Endothelial cell of umbilical vein (primary cell): Measurements from ENCODE around the gene ITM2C. TPM values are rescaled to one million over a fixed set of nuclear protein-coding genes. Genes with fewer than 3 reads are reported as not detected.

Experiments
- BruUV-seq: library from RNA; stranded (reverse); fragments of 400-500 nt; replicated peaks from 2 replicates; lab custom pipeline; 2021; lab: Mats Ljungman, UMichigan
- CTCF ChIA-PET: fragments of 300-600, 350-600 bp; sonication (Branson Sonifier 250); formaldehyde crosslinking; loops from one replicate; lab custom pipeline; 2021; ENCODE audit warnings: antibody characterized with exemption, inconsistent platforms; lab: Charles Lee
- POLR2A ChIA-PET: fragments of 300-600, 350-600 bp; sonication (Branson Sonifier 250); formaldehyde crosslinking; loops from one replicate; lab custom pipeline; 2021; ENCODE audit warnings: antibody characterized with exemption, inconsistent platforms; lab: Charles Lee
- DNase-seq: peaks from one replicate; pipeline ENCODE4 v3.0.0-alpha.2; 2011; ENCODE audit warnings: low read depth, low spot score
- FAIRE-seq: peaks from 2 replicates; lab custom pipeline; 2011; peaks lifted over from hg19 to GRCh38; lab: Jason Lieb, UNC
- H2AFZ ChIP-seq: 2 replicates; pipeline ENCODE4 v1.6.0; 2012; ENCODE audit warnings: low read depth, low read length, control low read depth, inconsistent platforms
- H3K27ac ChIP-seq: 2 replicates; pipeline ENCODE4 v1.5.1; 2011; ENCODE audit warnings: low read depth, mild to moderate bottlenecking, control low read depth, low read length, moderate library complexity; ENCODE audit not compliant: insufficient read depth
- H3K27me3 ChIP-seq, 2 experiments: 2 replicates each; pipeline versions ENCODE4 v1.6.0 to v1.6.1; 2011; ENCODE audit warnings: low read length in 2 of 2, mixed read lengths in 1 of 2; ENCODE audit not compliant: control insufficient read depth in 2 of 2, insufficient read depth in 2 of 2
- H3K36me3 ChIP-seq, 2 experiments: 2 replicates in 1 of 2; 3 replicates in 1 of 2; pipeline ENCODE4 v1.5.1; 2011; ENCODE audit warnings: low read length in 2 of 2, mild to moderate bottlenecking in 1 of 2, moderate library complexity in 1 of 2; ENCODE audit not compliant: control insufficient read depth in 2 of 2, insufficient read depth in 2 of 2; ENCODE audit errors: extremely low read depth in 1 of 2
- H3K4me1 ChIP-seq: 3 replicates; pipeline ENCODE4 v1.5.1; 2011; ENCODE audit warnings: mild to moderate bottlenecking, low read length; ENCODE audit not compliant: control insufficient read depth, insufficient read depth; ENCODE audit errors: extremely low read depth
- H3K4me2 ChIP-seq: 2 replicates; pipeline ENCODE4 v1.6.1; 2011; ENCODE audit warnings: low read length, control low read depth, mixed read lengths; ENCODE audit not compliant: insufficient read depth
- H3K4me3 ChIP-seq, 3 experiments: fragments of 200-600 bp in 1 of 3; sonication (generic), shearing (Covaris generic) in 1 of 3; replicated peaks in 1 of 3; 2 replicates each; pipeline ENCODE4 v1.5.1; 2011 to 2016; ENCODE audit warnings: control low read depth in 3 of 3, low read length in 3 of 3, mild to moderate bottlenecking in 2 of 3, inconsistent platforms in 1 of 3, low read depth in 1 of 3, moderate library complexity in 1 of 3; ENCODE audit not compliant: insufficient read depth in 1 of 3
- H3K79me2 ChIP-seq: 2 replicates; pipeline ENCODE4 v1.6.0; 2012; ENCODE audit warnings: low read length, inconsistent platforms; ENCODE audit not compliant: control insufficient read depth, insufficient read depth
- H3K9ac ChIP-seq: replicated peaks from 2 replicates; pipeline ENCODE3; 2011; ENCODE audit warnings: low read length, control low read depth; ENCODE audit not compliant: insufficient read depth; ENCODE audit errors: extremely low read depth
- H3K9me1 ChIP-seq: replicated peaks from 3 replicates; pipeline ENCODE4 v1.6.0; 2011; ENCODE audit warnings: mild to moderate bottlenecking, low read length; ENCODE audit not compliant: control insufficient read depth, insufficient read depth; ENCODE audit errors: extremely low read depth
- H3K9me3 ChIP-seq: replicated peaks from 2 replicates; pipeline ENCODE4 v1.5.1; 2012; ENCODE audit warnings: low read length, inconsistent platforms; ENCODE audit not compliant: control insufficient read depth, insufficient read depth
- H4K20me1 ChIP-seq: replicated peaks from 2 replicates; pipeline ENCODE3; 2011; ENCODE audit warnings: mild to moderate bottlenecking, low read length; ENCODE audit not compliant: control insufficient read depth, insufficient read depth; ENCODE audit errors: extremely low read depth
- EZH2 ChIP-seq: IDR thresholded peaks from 2 replicates; pipeline ENCODE4 v1.6.1; 2012; ENCODE audit warnings: borderline replicate concordance, low read depth, mild to moderate bottlenecking, moderate library complexity, low read length, inconsistent platforms; ENCODE audit not compliant: severe bottlenecking
- FOS ChIP-seq: IDR thresholded peaks from 2 replicates; pipeline ENCODE4 v1.6.1; 2011; ENCODE audit warnings: mild to moderate bottlenecking, low read length, moderate library complexity, borderline replicate concordance; ENCODE audit not compliant: insufficient read depth
- GATA2 ChIP-seq: IDR thresholded peaks from 2 replicates; pipeline ENCODE4 v1.7.0; 2011; ENCODE audit warnings: low read depth, mild to moderate bottlenecking, moderate library complexity, mixed read lengths, low read length; ENCODE audit not compliant: insufficient read length, insufficient read depth
- JUN ChIP-seq: IDR thresholded peaks from 2 replicates; pipeline ENCODE4 v1.6.1; 2011; ENCODE audit warnings: borderline replicate concordance, low read depth; ENCODE audit not compliant: insufficient read length, insufficient read depth
- MYC ChIP-seq: IDR thresholded peaks from one replicate; pipeline ENCODE4 v1.6.1; 2011; ENCODE audit warnings: mild to moderate bottlenecking, low read depth, low read length
- POLR2A ChIP-seq: IDR thresholded peaks from 2 replicates; pipeline ENCODE4 v1.6.1; 2012; ENCODE audit warnings: low read depth, mild to moderate bottlenecking, control low read depth, low read length
- POLR2AphosphoS5 ChIP-seq: IDR thresholded peaks from 2 replicates; pipeline ENCODE4 v1.6.1; 2012; ENCODE audit warnings: low read depth, mild to moderate bottlenecking, control low read depth, low read length, moderate library complexity; ENCODE audit not compliant: insufficient read depth
- dilution Hi-C: fragments of 300-500 bp; cut with MboI; formaldehyde crosslinking; loops from one replicate; pipeline ENCODE4 v1.15.0; 2019; ENCODE audit warnings: low sequenced_read_pairs; ENCODE audit not compliant: extremely low pct_ligation_motif_present
- intact Hi-C: fragments of 100-400 bp; cut with micrococcal nuclease; formaldehyde crosslinking; loops from one replicate; pipeline ENCODE4 v1.10.0; 2022
- polyA plus RNA-seq, 4 experiments: library from polyadenylated mRNA; depleted of rRNA in 3 of 4; stranded (reverse) in 3 of 4; unstranded in 1 of 4; fragments of >200 nt; gene quantifications; 2 replicates each; pipeline versions ENCODE4 v1.2.1 to v1.2.3, GENCODE V29; 2011 to 2012; ENCODE audit warnings: missing spikeins in 1 of 4
- total RNA-seq: library from RNA; stranded (reverse); gene quantifications from 2 replicates; pipeline ENCODE4 v1.2.3, GENCODE V29; 2021
- TF ChIP-seq, protein P1 (sequence below), 2 donors: IDR thresholded peaks; 1 replicate in 1 of 2; 2 replicates in 1 of 2; pipeline ENCODE4 v1.5.1; 2011; ENCODE audit warnings: low read length in 2 of 2, mild to moderate bottlenecking in 2 of 2, moderate library complexity in 2 of 2, control low read depth in 1 of 2, inconsistent platforms in 1 of 2, low read depth in 1 of 2; ENCODE audit not compliant: insufficient read depth in 1 of 2; ENCODE audit errors: extremely low read depth in 1 of 2
- TF ChIP-seq, protein P2 (sequence below): IDR thresholded peaks from 2 replicates; pipeline ENCODE4 v1.6.1; 2011; ENCODE audit not compliant: insufficient read depth, insufficient read length

The ITM2C gene
- total and polyA plus RNA-seq, 2 donors (not counting 3 experiments of a cell fraction or from before 2014, with no cell fraction given): 12.0 to 12.1 TPM

DNA sequence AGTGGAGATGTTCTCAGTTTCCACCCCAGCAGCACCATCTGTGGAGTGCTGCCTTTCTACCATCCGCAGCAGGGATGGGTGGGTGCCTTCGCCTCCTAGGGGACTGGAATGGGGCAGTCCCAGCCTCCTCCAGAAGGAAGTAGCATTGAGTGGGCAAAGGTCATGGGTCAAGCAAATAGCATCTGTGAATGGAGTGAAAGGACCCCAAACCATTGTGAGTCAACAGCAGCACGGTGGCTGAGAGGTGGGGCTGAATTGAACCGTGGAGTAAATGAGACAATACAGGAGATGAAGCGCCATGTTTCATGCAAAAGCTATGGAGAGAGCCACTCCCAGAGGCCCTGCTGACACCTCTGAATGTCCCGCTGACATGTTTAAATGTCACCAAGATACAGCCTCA, 50.6 kb downstream of the ITM2C start:
- no peak overlapping the region for H2AFZ ChIP-seq
- intact Hi-C loops (no loop called here), dilution Hi-C loops (no loop called here)
- no peaks in the 10 kb centered on the region for H3K9me3 ChIP-seq
- DNase-seq: no peak
- H3K4me2 ChIP-seq: no peak overlapping the region
- H3K4me3 ChIP-seq: no peak overlapping the region
- no peak for FAIRE-seq
- H3K4me1 ChIP-seq: no peaks in the 10 kb centered on the region
- no peak overlapping the region for H3K9ac ChIP-seq
- no peak overlapping the region for H3K27ac ChIP-seq
- no TSS peak for BruUV-seq
- H3K9me1 ChIP-seq: no peaks in the 10 kb centered on the region
- no peak for TF ChIP-seq FOS
- TF ChIP-seq GATA2: no peak
- TF ChIP-seq, protein P1, sequence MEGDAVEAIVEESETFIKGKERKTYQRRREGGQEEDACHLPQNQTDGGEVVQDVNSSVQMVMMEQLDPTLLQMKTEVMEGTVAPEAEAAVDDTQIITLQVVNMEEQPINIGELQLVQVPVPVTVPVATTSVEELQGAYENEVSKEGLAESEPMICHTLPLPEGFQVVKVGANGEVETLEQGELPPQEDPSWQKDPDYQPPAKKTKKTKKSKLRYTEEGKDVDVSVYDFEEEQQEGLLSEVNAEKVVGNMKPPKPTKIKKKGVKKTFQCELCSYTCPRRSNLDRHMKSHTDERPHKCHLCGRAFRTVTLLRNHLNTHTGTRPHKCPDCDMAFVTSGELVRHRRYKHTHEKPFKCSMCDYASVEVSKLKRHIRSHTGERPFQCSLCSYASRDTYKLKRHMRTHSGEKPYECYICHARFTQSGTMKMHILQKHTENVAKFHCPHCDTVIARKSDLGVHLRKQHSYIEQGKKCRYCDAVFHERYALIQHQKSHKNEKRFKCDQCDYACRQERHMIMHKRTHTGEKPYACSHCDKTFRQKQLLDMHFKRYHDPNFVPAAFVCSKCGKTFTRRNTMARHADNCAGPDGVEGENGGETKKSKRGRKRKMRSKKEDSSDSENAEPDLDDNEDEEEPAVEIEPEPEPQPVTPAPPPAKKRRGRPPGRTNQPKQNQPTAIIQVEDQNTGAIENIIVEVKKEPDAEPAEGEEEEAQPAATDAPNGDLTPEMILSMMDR (IDR thresholded peaks at IDR 0.05; ENCODE audit: extremely low read depth in 1 of 2, insufficient read depth in 1 of 2, low read depth in 1 of 2, low read length in 2 of 2): no peak
- no peak for TF ChIP-seq JUN
- no peak for TF ChIP-seq POLR2AphosphoS5
- TF ChIP-seq, protein P2, sequence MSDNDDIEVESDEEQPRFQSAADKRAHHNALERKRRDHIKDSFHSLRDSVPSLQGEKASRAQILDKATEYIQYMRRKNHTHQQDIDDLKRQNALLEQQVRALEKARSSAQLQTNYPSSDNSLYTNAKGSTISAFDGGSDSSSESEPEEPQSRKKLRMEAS: no peak
- no peak for TF ChIP-seq MYC
- no peak for TF ChIP-seq POLR2A
- no peak for TF ChIP-seq EZH2
- H4K20me1 ChIP-seq: no peaks in the 10 kb centered on the region
- H3K36me3 ChIP-seq: no peaks in the 10 kb centered on the region
- CTCF ChIA-PET: no interaction called here
- POLR2A ChIA-PET: no interaction called here
- peaks cover 2 to 20% of the 10 kb centered on the region in 2 experiments for H3K27me3 ChIP-seq
- no peaks in the 10 kb centered on the region for H3K79me2 ChIP-seq
